Neural progenitor cell (in vitro differentiated cells): Measurements from ENCODE around the gene PKNOX2.

ENCODE experiments used
- CTCF ChIP-seq: fragments of 200-600 bp; sonication (generic); IDR thresholded peaks from 2 replicates; pipeline ENCODE4 v1.5.1; 2017; ENCODE audit warnings: antibody characterized with exemption, mild to moderate bottlenecking
- EZH2 ChIP-seq: fragments of 200-600 bp; sonication (generic); IDR thresholded peaks from 2 replicates; pipeline ENCODE4 v1.6.1; 2017; ENCODE audit warnings: antibody characterized with exemption, mild to moderate bottlenecking, moderate library complexity
- EZH2phosphoT487 ChIP-seq: fragments of 200-600 bp; sonication (generic); IDR thresholded peaks from 2 replicates; pipeline ENCODE4 v1.6.1; 2017; ENCODE audit warnings: antibody characterized with exemption

GRCh38 chr11:125258291-125259032 lies 93.9 kb downstream of the PKNOX2 start:
- no peak for TF ChIP-seq EZH2
- no peak for TF ChIP-seq CTCF
- no peak for TF ChIP-seq EZH2phosphoT487
